Measurements from ENCODE around the gene GTF2H2. TPM values are rescaled to one million over a fixed set of nuclear protein-coding genes. Genes with fewer than 3 reads are reported as not detected.
"Not testable (repeated sequence)": the region's sequence is repeated elsewhere in the genome, so short reads cannot be mapped to it uniquely, and the experiment has no call there.

The GTF2H2 gene
- total RNA-seq, 1 experiment from 2014 or later = 92.0 TPM

- DNase-seq (ENCODE audit: low read depth) = no peak
Observed at GRCh38 chr5:71013575-71013974, 53.9 kb downstream of the GTF2H2 start.

- DNase-seq (ENCODE audit: low read depth) = no peak
Observed at GRCh38 chr5:71011194-71011792, 56.2 kb downstream of the GTF2H2 start.

GRCh38 chr5:71006983-71007382 is 60.5 kb downstream of the GTF2H2 start:
- DNase-seq (ENCODE audit: low read depth) = not testable (repeated sequence)

Other genes starting within 250 kb of the GTF2H2 start
- gene SERF1A, start 167.0 kb downstream of the GTF2H2 start, total RNA-seq (2014; rRNA removed; shearing (Covaris generic)) = 10.2 and 13.2 TPM in 2 replicates
- gene SMN1, start 142.6 kb downstream of the GTF2H2 start, total RNA-seq (2014; rRNA removed; shearing (Covaris generic)) = 76.2 and 139 TPM in 2 replicates
- 0.57 and 1.9 TPM in 2 replicates for gene NAIP, start 42.3 kb downstream of the GTF2H2 start, total RNA-seq (2014; rRNA removed; shearing (Covaris generic))